Measurements from ENCODE around the gene RASL11B.

Gene RASL11B

DNA sequence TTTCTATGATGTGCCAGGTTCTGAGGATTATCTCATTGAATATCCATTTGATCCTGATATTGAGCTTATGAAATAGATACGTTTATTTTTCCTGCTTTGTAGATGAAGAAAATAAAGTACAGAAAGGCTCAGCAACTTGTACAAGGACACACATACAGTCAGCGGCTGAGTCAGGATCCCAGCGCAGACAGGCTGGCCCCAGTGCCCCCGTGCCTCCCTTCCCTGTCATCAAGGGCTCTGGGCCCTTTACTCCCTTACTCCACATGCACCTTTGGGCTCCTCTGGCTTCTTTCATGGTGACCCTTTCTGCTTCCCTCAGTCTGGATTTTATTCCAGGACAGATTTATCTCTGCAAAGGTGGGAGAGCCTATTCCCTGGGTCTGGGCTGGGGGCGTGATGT lies 12.8 kb downstream of the RASL11B start:
- no peak for DNase-seq (ENCODE audit: low read depth)

DNA sequence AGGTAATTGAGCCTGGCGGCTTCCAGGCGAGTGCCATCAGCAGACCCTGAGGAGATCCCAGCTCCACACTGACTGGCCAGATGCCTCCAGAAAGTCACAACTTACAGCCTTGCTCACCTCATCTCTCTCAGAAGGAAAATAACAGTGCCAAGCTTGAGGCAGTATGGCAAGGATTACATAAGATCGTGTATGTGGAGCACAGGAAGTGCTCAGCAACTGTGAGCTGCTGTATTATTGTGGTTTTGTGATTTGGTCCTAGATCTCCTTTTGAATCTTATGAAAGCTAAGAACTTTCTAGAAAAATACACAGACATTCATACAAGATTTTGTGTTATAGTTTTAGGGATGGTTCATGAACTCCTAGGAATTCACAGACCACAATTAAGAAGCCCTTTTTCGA lies 14.0 kb downstream of the RASL11B start:
- DNase-seq (ENCODE audit: low read depth) = no peak

DNA sequence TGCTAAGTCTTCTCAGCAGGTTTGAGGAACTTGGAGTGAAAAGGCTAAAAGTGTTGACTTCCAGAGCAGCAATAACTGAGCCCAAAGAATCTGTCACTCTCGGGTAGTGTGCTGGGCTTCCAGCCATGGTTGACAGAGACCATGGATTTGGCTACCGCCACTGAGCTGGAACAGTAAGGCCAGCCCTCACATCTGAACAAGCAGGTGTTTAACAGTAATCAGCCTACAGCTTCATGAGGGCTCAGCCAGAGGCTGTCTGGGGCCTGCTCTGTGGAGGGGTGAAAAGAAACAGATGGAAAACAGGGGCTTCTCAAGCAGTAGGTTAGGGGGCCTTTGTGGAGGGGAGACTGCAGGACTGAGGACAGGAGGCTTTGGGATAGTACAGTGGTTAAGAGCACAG lies 14.9 kb downstream of the RASL11B start:
- DNase-seq (ENCODE audit: low read depth) = no peak

DNA sequence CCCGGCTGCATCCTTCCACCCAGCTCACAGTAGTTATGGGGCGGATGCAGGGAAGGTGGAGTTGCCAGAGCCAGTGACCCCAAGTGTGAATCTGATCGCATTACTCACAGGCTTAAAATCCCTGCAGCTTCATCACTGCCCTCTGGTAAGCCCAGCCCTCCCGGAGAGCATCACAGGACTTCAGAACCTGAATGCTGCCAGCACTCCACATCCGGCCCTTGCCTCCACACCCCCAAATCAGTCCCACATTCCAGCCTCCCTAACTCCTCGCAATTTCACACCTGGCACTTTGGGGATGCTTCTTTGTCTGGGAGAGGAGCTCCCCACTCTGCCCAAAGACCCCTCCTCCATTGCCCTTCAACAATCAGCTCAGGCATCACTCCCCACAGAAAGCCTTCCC lies 15.6 kb downstream of the RASL11B start:
- no peak for DNase-seq (ENCODE audit: low read depth)

DNA sequence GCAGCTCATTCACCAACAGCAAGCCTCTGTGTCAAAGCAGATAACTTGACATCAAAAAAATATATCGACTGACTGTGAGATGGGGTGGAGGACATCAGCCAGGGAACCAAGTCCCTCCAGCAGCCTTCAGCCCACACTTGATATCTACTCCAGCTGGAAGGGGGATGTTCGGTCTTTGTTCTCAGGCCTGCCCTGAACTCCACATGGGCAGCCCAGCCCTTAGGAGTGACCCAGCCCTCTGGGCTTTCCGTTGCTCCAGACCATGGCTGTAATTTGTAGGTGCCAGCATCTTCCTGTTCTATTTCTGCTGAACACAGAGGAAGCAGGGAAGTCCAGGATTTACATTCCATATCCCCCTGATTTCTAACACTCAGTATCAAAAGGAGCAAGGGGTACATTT lies 17.4 kb downstream of the RASL11B start:
- DNase-seq (ENCODE audit: low read depth) = no peak

DNA sequence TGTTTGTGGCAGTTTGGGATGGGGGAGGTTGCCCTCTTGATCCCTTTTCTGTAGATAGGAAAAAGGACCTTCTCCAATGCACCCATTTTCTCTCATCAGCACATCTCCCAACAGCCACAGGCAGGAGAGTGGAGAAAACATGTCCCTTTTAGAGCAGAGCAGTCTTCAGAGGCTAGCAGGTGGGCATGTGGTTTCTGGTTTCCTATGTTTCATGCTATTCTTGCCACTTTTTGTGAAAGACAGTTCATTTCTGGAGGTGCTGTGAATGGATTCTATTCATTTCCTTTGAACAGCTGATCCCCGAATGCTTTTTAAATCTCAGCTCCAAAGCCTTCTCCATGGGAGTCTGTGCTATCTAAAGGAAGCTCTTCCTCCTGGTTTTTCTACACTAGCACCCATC lies 18.9 kb downstream of the RASL11B start:
- no peak for DNase-seq (ENCODE audit: low read depth)

DNA sequence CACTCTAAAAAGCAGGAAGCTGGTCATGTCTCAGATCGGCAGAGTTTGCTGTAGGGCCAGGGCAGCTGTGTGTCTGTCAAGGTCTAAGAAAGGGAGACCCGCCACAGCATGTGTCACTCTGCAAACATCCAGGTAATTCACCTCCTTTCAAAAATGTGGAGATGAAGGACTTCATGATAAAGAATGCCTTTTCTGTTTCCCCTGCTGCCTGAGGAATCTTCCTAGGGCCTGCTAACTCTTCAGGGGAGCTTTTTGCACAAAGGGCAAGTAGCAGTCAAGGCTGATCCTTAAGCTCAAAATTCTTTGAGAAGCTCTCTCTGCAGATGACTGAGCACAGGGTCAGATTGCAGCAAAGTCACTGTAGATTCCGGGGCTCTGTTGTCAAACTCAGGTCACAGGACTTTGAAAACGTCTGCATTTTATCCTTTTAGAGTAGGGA lies 21.1 kb downstream of the RASL11B start:
- DNase-seq (ENCODE audit: low read depth) = no peak

DNA sequence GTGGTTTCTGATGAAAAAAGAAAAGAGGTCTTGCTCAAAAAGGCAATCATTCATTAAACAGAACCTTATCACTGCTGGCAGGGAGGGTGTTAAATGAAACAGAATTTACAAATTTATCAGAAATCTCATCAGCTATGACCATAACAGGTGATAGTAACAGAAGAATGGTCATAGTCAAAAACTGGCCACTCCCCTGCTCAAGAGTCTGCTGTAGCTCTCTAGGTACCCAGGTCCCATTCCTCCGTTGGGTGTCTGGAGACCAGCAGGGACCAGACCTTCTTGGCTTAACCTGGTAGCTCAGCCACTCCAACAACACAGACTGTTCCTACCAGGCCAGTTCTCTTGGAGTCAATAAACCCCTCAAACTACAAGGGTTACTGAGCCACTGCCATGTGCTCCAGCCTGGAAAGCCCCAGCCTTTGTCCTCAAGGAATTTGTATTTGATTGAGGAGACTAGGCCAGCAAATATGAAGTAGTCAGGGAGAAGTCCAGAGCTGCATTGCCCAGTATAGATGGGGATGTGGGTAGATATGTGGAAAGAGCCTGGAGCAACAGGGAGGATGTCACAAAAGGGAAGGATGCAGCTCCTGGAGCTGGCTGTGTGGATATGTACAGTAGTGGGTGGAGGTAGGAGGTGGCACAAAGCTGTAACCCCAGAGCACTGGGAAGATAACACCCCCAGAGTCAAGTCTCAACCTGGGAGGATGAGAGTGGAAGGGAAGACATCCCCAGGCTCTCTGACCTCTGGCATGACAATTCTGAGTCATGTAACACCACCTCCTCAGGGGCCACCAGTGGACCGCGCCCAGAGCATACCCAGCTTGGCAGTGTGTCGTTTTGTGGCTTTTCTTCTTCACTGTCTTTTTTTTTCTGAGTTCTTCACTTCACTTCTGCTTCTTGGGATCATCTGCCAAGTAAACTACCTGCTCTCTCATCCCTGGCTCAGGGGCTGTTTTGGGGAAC lies 21.9 kb downstream of the RASL11B start:
- no peak for DNase-seq (ENCODE audit: low read depth)

DNA sequence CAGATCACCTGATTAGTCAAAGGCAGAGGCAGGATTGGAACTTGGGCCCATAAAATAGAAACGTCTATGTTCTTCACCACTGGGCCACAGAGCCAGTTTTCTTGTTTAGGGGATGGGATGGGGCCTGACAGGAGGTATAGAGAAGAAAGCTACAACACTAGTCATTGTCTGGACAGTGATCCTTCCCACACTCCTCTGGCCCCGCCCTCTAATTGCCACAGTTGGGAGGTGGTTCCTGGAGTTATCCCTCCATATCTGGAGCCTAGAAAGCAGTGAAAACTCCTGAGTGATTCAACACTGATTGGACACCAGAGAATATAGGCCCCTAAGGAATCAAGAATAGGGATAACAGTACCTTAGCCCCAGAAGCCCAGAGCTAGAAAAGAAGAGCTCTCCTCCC lies 22.9 kb downstream of the RASL11B start:
- no peak for DNase-seq (ENCODE audit: low read depth)

DNA sequence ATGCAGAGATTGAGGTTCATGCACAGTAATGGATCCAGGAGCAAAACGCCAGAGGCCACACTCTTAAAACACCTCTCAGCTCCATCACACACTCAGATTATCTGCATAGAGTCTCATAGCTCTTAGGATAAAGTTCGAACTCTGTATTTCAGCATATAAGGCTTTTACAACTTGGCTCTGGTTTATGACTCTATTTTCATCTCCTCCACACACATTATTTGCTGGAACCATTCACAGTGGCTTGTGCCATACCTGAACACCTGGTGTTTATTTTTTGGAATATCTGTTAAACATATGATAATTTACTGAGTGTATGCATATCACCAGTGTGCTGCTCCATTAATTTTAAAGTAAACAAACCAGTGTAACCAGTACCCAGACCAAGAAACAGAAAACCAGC lies 27.2 kb downstream of the RASL11B start:
- DNase-seq (ENCODE audit: low read depth) = no peak

DNA sequence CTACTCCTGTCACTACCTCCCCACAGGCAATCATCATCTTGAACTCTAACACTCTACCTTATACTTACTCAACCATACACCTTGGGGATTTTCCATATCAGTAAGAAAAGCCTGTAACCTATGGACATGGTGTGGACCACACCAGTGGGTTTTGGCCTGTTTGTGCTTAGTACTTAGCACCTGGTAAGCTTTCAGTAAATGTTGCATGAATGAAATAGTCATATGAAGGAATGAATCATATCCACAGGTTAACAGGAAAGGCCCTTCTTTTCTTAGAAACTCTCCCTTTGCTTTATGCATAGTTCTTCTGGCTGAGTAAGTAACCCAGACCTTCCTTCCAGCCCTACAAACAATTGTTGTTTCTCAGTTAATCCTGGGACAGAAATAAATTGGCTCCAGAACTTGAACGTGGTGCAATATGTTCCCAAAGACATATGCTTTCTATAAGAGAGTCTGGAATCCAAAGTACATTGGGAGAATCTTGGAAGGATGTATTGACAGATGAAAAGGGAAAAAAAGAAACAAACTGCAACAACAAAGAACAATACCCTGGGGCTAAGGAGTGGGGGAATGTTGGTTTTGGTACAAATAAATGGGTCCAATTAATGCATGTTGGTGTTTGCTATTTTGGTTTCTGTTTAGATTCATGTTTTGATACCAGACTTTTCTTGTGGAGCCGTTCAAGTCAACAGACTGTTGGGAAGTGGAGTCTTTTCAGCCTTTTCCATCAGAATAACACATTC lies 27.8 kb downstream of the RASL11B start:
- no peak for DNase-seq (ENCODE audit: low read depth)

DNA sequence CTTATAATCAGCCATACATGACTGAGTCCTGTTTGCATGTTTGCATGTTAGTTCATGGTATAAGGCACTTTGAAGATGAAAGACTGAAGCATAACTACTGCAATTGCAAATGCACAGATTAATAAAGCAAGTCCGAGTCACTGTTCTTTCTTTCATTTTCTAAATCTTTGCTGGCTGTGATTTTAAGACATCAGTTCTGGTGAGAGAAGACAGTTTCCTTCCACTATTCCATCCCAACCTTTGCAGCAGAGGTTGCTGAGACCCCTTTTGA lies 28.3 kb downstream of the RASL11B start:
- no peak for DNase-seq (ENCODE audit: low read depth)

DNA sequence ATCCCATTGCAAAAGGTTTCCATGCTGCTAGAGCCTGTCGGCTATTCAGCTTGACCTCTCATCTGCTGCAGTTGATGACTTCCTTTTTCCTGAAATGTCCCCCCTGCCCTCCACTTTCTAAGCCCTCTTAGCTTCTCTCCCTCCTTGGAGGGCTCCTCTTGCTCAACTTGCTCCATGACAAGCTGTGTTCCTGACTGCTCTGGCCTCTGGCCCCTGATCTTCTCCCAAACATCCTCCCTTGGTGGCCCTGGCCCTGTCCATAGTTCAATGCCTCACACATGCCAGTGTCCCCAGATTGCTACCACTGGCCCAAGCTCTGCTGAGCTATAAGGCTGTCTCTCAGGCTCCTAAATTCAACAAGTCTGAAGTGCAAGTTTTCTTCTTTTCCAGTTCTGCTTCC lies 29.6 kb downstream of the RASL11B start:
- DNase-seq (ENCODE audit: low read depth) = no peak

DNA sequence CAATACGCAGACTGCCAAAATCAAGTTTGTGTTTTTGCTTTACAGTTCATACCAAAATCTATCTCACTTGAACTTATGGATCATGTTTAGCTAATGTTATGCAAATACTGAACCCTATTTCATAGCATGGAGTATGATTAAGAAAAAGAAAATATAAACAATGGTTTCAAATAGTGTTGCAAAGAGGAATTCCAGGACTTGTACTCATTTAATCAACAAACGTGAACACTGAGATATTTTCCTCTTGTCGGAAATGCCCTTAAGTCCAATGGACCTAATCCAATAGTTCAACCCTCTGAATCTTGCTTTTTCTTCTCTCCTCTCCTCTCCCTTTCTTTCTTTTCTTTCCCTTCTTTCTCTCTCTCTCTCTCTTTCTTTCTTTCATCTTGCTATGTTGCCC lies 30.8 kb downstream of the RASL11B start:
- DNase-seq (ENCODE audit: low read depth) = no peak

DNA sequence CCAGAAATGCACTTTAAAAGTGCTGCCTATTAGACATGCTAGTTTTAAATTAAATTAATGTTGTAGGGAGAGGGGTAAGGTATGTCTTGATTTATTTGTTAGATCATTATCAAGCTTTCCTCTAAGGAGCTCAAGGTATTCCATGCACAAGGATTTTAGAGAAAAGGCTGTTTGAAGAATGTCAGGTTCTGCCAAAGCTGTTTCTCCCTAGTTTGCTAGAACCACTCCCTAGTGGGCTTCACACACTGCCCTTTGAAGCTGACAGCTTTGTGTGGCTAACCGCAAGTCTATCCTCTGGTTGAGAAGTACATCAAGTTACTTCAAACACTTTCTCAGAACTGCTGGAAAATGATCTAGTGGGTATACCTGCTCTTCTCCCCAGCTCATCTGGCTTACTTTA lies 32.3 kb downstream of the RASL11B start:
- DNase-seq (ENCODE audit: low read depth) = no peak

DNA sequence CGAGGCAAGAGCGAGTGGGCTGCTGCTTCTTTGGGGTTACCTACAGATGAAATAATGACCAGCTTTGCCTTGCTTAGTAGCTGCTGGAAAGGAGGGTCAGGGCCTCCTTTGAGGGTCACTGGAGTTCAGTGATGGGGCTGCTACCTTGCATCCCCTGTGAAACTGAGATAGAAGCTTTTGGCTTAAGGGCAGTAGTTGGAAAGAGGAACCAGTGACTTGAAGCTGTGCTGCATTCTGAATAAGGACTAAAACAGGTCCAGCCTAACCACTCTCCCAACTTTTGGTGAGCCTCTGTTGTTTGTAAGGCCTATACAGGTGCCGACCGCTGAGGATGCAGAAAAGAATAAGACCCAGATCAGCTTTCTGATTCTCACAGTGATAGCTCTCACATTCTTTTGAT lies 41.2 kb downstream of the RASL11B start:
- no peak for DNase-seq (ENCODE audit: low read depth)

DNA sequence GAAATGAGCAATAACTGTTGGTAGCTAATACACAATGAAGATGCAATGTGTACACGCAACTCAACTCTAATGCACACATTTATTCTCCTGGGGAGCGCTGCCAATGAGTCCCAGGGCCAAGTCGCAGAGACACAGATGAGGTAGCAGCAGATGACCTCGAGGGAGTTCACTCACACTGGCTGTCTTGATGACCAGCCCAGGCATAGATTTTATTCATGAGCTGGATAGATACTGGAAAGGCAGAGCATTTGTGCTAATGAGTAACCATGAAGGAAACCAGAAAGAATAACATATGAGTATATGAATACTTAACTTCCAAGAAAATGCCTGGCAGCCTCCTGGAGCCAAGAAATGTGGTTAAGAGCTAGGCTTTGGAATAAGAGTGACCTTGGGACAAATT lies 42.3 kb downstream of the RASL11B start:
- DNase-seq (ENCODE audit: low read depth) = no peak

DNA sequence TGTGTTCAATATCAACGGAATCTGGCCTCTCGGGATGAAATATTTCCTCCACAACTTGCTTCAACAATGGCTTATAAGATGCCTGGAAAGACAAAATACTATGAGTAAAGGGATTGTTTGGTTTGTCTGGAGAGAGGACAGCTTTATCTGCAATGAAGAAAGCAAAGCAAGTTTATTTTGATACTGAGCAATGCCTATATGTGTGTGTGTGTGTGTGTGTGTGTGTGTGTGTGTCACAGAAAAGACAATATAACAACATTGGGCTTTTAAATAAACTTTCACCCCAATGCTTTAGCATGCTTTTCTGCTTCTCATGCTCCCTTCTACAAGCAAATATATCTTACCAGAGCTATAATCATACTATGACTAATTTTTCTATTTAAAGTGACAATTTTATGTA lies 45.4 kb downstream of the RASL11B start:
- no peak for DNase-seq (ENCODE audit: low read depth)

DNA sequence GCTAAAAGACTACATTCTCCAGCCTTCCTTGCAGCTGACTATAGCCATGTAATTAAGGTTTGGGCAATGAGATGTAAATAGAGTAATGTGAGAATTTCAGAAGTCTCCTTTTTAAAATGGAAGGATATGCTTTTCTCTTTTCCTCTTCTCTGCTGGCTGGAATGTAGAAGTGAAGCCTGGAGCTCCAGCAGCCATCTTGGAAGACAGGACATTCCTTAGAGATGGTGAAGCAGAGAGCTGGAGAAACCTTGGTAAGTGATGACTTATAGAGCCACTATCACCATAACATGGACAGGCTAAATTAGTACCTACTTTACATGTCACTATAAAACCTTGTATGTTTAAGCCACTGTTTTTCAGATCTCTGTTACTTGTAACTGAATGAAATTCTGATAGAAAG lies 48.0 kb downstream of the RASL11B start:
- no peak for DNase-seq (ENCODE audit: low read depth)

DNA sequence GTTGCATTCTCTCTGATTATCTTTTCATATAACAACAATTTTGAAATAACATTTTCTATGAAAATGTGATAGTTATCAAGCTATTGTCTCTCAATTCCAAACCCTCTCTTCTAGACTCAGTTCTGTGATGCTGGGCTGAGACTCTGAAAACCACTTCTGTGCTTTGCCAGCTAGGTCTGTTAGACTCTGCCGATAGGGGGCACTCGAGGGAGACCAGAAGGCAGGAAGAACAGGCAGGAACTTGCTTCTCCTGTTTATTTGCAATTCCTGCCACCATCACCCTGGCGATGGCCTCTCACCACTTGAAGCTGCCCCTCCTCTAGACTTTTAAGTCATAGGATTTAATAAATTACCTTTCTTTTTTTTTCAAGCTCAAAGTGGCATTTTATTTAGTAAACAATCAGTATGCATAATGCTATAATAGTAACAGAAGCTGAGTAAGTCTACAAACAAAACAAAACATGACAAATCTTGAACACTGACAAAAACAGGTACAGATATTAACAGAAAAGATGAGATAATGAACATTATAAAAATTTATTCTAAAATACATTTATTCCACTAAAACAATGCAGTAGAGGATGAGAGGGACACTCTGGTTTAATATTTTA lies 49.7 kb downstream of the RASL11B start:
- peak; percentile 55 for DNase-seq (ENCODE audit: low read depth)

DNA sequence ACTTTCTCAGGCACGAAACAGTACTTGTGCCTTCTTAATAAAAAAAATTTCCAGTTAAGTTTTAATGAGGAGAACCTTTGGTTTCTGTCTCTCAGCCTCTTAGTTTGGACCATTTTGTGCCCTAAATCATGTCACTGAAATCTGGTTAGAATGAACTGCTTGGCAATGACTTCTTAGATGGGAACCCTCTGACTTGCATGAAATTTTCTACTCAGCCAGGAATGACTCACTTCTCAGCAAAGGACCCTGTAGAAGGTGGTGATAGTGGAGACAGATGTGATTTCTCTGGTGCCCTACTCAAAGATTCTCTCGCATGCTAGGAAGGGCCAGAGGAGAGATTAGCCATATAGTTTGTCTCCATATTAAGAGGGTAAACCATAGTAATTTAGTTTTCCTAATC lies 50.5 kb downstream of the RASL11B start:
- no peak for DNase-seq (ENCODE audit: low read depth)

DNA sequence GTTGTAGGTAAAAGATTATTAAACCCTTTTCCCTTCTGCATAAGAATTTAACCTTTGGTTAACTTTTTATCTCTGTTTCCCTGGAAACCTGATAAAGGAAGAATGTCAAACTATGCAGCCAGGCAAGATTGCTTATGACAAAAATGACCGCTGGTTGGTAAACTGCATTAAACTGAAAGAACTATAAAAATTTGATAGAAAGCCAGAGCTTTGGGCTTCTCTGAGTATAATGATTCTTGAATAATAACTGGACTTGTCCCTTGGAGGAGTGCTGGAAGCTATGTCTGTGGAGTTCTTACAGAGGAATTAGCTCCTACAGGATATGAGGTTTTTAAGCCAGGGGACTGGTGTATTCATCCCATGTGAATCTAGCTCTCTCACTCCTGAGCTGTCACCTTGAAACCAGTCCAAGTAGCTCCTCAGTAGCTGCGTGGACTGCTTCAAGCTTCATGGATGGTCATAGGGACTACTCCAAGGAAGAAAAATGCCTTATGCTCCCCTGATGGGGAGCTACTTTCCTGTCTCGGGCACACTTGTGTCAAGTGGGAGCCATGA lies 52.0 kb downstream of the RASL11B start:
- DNase-seq (ENCODE audit: low read depth) = no peak

DNA sequence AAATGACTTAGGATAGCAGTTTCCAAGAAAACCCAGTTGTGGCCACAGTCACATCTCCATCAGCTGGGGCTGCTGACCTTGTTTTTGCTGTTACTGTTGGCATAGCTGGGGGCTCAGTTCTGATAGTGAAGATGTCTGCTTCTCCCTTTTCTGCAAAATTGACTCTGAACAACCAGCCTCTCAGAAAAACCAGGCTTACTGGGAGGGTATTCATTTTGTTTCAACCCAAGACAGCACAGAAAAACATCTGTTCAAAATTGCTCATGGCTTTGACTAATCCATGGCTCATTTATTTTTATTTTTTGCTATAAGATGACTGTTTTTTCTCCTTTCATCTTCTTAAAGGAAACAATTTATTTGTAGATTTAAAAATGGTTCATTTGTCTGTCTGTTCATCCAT lies 53.1 kb downstream of the RASL11B start:
- no peak for DNase-seq (ENCODE audit: low read depth)

Data from stimulated activated CD8-positive, alpha-beta memory T cell treated with anti-CD3 and anti-CD28 coated beads, Interleukin-7, amount 100 ng/mL, for 24 hours (primary cell).